SIG-M5 treated with dmso at 0.1 percent for 504 hours (cell line): Measurements from ENCODE around the gene TTC9.

Experiments used
- DNase-seq: peaks from one replicate; lab custom pipeline; 2025; ENCODE audit not compliant: unreplicated experiment; lab: John Stamatoyannopoulos, UW

The TTC9 gene

GRCh38 chr14:70711451-70711850 is 69.7 kb downstream of the TTC9 start:
- DNase-seq = no peak

- DNase-seq = no peak
Observed at GRCh38 chr14:70713096-70713495, 71.4 kb downstream of the TTC9 start.

- DNase-seq = no peak
Observed at GRCh38 chr14:70713511-70713916, 71.8 kb downstream of the TTC9 start.

GRCh38 chr14:70714055-70714550 is 72.4 kb downstream of the TTC9 start:
- DNase-seq = peak; percentile 22

- no peak for DNase-seq
Observed at GRCh38 chr14:70716483-70716882, 74.8 kb downstream of the TTC9 start.

- no peak for DNase-seq
Observed at GRCh38 chr14:70716958-70717357, 75.2 kb downstream of the TTC9 start.

GRCh38 chr14:70718383-70719118 is 76.8 kb downstream of the TTC9 start:
- no peak for DNase-seq

GRCh38 chr14:70721542-70721941 is 79.8 kb downstream of the TTC9 start:
- no peak for DNase-seq

- no peak for DNase-seq
Observed at GRCh38 chr14:70722418-70722817, 80.7 kb downstream of the TTC9 start.

- no peak for DNase-seq
Observed at GRCh38 chr14:70723276-70723675, 81.6 kb downstream of the TTC9 start.

- no peak for DNase-seq
Observed at GRCh38 chr14:70724110-70724509, 82.4 kb downstream of the TTC9 start.

GRCh38 chr14:70724944-70725343 is 83.2 kb downstream of the TTC9 start:
- no peak for DNase-seq
